Stimulated activated CD4-positive, alpha-beta T cell treated with anti-CD3 and anti-CD28 coated beads, Interleukin-1b, Interleukin-23, amount 100 ng/mL, for 4 hours (primary cell): Measurements from ENCODE around the gene RTL1.

ENCODE experiments used
- DNase-seq, 2 donors: peaks; one replicate each; pipeline ENCODE4 v3.0.0-alpha.2; 2020; ENCODE audit warnings: low read depth in 2 of 2

RTL1 gene

DNA sequence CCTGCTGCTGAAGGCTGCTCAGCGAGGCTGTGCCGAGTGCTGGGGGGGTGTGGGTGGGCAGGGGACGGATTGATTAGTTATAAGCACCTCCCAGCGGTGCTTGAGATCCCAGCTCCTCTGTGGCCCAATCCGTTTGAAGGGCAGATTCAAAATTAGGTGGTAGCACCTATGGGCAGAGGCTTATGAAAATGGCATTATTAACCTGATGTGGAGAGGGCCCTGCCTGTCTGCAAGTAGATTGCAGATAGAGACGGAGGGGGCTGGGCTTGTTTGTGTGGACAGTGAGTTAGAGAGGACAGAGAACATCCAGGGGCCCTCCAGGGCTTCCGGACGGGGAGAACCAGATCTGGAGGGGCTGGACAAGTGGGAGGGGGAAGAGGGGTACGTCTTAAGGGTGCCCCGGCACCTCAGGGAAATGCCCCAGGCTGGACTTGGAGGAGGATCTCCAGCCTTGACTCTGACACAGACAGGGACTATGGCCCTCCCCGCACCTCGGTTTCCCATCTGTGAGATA lies at the start of gene RTL1:
Gene RTL1, minus strand, starts transcription at position 51 of the 514 bp plus-strand sequence. CDS start 18,934 bp downstream, outside the sequence.
- no peak for DNase-seq

DNA sequence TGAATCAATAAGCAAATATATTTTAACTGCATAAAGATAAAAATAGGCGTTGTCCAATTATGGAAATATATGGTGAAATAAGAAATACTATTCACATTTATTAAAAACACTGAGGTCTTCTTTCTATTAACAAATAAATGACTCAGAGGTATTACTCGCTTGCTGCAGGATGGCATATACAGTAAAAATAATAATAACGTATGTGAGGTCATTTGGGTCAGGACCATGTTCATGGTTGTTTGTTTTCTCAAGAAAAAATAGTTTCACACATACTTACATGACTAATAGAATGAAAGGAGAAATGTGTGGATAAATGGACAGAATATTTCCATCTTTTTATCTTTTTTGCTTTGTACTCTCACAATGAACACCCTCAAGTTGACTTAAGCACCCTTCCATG lies 46.5 kb upstream of the RTL1 start:
- no peak for DNase-seq

DNA sequence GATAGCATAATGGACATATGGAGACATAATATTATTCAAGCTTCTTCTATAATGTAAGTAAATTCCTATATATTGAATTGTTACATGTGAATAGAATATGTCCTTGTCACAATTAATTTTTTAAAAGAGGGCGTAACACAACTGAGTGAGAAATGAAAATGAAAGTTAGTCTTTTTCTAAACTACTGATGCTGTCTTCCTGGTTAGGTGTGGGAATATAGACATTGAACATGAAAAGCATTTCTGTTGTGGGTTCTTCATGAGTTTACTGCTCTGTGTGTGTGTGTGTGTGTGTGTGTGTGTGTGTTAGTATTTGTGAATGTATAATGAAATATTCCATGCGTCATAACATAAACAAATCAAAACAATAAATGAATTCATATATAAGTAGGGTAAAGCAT lies 40.5 kb upstream of the RTL1 start:
- no peak for DNase-seq

DNA sequence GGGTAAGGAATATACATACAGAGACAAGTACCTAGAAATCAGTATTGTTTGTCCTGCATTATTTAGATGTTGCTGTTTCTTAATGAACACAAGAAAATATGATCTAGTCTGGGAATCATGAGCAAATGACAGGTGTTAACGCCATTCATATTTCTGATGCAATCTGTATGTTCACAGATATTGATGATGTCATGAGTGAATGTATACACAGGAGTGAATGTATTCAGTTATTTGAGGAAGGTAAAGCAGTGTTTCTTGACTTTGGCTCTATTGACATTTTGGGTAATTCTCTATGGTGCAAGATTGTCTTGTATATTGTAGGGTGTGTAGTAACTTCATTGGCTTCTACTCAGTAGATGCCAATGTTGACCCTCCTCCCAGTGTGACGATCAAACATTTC lies 26.7 kb upstream of the RTL1 start:
- DNase-seq: no peak

DNA sequence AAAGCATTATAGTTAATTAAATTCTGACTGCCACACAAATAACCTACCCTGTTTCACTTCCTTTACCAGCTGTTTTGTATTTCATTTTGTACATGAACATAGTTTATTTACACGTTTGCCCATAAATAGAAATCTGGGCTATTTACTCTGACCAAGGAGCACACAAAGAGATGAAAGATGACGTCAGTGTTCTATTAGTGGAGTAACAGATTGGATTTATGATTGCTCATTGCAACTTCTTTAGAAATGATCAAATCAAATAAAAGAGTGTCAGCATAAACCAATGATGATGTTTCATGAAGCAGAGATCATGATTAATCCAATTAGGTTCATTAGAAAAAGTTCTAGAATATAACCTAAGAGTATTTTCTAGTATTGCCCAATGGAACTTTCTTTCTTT lies 12.0 kb upstream of the RTL1 start:
- DNase-seq: no peak

DNA sequence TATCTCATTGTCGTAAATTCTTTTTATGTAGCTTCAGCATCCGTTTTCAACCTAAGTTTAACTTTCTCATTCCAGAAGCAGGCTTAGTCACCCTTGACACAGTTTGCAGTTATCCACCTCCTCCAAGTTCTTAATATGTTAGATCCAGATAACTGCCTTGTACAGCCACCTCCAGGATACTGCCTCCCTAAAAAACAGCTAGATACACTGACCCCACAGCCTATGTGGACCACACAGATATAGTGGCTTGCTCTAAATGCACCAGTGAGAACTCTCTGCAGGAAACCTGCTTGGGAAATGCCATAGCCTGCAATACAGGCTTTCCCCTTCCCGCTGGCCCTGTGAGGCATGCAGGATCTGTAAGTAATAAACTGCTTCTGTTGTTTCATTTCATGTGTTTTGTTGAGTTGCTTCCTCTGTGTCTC lies 11.1 kb upstream of the RTL1 start:
- DNase-seq: no peak

DNA sequence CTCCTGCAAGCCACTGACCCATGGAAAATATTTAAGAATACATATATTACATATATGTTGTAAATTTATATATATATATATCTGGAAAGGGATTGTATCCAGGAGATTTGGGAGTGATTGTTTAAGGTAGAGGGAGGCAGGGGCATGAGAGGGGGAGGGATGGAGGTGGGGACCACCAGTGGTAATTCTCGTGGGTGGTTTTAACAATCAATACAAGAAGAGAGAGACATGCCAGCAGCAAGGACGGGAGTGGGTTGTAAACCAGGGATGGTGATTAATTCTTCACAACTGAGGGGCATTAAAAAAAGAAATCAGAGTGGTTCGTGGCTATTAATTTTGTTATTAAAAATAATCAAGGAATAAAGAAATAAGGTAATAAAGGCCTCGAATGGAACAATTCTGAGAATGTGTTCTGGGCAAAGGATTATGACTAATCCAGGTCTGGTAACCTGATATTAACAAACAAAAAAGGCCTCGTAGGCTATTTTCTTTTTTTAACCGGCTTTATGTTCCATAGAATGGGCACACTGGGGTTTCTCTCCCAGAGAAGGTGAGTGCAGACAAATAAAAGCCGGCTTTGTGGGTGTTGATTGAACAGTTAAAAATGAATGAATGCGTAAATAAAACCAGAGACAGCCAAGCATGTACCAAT lies 8.3 kb upstream of the RTL1 start:
- no peak for DNase-seq

DNA sequence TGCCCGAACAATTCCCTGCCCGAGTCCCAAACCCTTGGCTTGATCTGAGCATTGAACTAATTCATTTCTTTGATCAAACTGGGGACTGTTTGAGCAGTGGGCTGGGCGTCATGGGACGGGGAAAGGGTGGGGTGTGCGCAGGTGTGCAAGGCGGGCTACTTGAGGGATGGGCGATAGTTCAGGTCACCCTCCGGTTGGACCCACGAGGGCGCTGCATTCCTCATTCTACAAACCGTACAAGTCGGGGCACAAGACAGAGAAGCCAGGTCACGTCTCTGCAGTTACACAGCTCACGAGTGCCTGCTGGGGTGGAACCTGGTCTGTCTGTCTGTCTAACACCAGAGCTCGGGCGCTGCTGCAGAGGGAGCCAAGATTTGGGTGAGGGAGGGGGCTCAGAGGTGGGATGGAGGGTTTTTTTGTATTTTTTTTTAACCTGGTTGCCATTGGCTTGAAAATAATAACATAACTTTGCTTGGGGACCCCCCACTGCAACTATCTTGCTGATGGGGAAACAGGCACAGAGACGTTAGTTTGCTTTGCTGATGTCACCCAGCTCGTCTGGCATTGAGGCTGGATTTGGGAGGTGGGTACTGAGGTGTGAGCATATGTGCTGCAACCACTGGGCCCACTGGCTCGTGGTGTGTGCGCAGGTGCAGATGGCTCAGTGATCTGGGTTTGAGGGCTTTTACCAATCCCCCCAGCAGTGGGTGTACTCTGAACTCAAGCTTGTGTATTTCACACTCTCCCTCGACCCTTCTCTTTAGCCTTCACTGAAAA lies 7.6 kb upstream of the RTL1 start:
- no peak for DNase-seq

DNA sequence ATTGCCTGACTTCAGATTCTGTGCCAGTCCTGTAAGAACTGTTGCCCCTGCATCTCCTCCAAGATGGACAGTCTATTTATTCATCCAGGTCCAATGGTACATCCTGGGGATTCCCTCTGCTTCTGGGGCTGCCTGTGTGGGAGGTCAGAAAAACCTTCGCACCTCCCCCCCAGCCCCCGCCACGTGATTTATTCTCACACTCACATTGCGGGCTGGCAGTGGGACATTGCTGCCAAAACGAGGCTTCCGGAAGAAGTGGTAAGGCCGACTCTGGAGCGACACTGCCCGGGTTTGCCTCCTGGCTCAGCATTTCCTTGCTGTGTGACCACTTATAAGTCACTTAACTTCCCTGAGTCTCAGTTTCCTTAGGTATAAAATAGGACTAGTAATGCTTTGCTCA lies 5.9 kb upstream of the RTL1 start:
- DNase-seq: no peak

DNA sequence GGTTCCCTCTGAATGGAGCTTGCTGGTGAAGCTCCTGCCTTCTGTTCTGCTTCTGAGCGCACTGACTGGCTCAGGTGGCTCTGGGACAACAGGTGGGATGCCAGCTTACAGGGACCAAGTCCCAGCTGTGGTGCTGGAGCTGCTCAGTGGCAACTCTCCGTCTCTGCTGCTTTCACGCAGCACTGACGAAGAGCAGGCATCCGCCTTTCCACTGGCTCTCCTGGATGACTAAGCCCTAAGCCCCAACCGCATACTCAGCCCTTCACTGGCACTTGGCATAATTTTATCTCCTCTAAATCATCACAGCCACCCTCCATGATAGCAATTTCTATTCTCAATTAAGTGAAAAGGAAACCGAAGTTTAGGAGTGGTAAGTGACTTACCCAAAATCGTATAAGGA lies 3.7 kb upstream of the RTL1 start:
- DNase-seq: no peak

DNA sequence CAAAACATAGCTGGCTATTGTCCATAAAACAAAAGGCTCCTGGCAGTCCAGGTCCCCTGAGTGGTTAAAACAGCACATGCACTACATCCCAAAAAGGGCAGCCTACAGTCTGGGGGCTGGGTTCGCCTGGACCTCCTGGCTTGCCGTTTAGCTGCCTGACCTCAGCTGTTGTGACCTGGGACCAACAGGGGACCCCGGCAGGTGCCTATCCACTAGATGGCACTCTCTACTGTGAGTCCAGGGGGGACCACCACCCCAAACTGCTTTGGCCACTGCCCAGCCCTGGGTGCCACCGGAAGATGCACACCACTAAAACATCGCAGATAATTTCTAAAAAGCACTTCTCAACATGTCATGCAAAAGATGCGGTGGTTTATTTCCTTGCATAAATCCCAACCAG lies 2.9 kb upstream of the RTL1 start:
- no peak for DNase-seq

DNA sequence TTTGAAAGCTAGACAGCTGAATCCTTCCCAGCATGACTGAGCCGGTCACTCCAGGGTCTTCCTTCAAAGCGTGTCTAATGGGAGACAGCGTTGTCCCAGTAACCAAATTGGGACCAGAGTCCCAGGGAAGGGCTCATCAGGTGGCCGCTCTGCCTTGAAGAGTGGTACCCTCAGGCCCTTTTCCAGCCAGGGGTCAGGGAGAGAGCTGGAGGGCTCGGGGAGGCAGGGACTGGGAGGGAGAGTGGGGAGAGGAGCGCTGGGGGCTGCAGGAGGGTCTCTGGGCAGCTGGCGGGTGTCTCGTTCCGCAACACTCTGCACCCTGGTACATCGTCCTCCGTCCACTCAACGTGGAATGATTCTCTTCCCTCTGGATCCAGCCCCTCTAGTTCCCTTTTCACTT lies 1.6 kb upstream of the RTL1 start:
- DNase-seq: no peak

DNA sequence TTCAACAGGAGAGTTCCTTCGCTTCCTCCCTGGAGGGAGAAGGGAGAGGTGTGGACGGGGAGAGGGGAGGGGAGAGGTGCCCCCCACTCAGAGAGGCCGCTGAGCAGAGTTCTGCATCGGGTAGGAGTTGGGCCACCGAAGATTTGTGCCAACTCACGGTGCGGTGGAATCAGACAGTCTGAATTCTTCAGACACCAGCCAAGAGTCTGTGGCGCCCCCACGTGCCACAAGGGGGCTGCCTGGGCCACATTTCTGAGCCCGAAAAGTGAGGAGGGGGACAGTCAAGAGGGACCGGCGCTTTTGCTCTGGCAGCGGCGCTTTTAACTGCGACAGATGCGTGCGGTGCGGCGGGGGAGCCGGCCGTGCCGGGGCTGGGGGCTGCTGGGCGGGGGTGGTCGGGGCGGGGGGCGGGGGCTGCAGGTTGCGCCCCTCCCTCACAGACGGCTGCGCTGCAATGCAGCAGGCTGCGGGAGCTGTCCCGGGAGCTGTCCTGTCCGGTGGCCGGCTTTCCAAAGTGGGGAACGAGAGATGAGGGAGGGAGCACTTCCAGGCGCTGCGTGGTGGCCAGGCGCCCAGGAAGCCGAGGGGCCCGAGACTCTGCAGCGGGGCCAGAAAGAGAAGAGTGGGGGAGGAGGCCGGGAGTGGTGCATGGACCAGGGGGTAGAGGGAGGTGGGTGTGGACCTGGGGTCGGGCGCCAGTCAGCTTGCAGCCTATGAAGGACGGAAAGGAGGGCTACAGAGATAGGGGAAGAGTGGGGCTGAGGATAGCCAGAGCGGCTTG lies 975 bp upstream of the RTL1 start:
- no peak for DNase-seq

DNA sequence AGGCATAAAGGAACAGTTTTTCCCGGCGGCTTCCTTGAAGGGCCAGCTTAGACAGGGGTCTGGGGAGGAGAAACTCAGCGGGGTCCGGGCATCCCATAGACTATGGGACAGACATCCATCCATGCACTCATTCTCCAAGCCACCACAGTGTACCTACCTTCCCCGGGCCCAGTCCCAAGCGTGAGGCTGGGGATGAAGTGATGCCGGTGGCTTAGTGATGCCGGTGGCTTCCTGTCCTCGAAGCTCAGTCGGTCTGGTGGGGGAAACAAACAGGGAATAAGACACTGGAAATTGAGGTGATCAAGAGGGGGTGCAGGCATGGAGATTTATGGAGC lies 421 bp downstream of the RTL1 start:
- no peak for DNase-seq

DNA sequence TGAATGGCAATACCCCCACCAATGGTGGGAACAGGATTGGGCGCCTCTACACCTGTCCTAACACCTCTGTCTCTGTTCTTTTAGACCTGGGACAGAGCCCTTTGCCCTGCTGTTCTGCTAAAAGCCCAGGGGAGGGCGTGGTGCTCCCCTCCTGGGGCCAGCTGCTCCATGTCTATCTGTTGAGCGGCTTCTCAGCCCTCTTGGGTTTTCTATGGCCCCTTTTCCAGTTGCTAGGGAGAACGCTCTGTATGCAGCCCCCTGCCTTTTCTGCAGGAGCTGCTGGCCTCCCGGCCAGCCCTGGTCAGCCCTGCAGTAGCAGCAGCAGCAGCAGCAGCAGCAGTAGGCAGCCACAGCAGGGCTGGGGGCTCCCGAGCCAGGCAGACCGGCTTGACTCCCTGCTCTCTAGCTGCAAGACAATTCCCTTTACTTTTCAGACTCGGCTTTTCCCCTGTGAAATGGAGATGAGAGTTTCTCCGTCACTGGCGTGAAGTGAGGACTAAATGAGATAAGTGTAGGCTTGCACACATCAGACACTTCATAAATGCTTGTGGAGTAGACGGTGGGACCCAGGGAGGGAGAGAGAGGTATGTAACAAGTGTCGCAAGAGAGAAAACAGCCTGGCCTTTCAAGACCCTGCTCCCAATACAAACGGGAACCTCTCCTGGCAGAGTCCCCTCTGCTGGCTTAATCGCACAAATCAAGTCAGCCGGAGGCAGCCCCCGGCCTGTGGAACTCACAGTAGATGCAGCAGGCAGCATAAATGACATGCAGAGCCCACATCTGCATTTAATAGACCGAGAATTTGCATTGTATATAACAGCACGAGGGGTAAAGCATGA lies 1.0 kb downstream of the RTL1 start:
- DNase-seq: no peak

DNA sequence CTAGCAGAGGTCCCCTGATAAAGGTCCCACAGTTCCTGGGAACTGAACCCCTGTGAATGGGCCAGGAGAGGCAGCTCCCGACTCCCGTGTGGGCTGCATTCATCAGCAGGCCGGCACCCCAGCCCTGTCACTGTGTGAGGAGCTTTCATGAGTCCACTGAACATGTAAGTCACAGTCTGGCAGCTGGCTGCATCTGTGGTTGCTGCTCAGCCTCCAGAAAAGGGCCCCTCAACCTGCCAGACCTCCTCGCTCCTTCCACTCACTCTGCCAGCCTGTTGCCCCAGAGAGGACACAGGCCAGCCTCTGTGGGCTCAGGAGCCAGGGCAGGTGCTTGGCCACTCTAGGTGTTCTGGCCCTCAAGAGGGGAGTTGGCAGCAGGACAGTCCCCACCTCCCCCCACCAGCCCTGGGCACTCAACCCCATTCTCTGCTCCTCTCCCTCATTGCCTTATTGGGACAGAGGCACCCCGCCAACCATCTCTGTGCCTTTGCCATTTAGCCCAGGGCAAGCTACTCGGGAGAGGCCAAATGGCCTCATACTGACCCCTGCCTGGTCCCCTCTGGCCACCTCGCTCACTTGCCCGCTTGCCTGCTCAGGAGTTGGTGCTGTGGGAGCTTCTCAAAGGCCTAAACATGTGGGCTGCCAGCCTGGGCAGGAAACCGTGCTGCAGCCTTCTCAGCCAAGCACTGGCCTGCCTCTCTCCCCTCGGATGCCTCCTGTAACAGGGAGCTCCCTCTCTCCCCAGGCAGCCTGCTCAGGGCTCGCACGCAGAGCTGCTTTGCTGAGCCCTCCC lies 1.9 kb downstream of the RTL1 start:
- no peak for DNase-seq

DNA sequence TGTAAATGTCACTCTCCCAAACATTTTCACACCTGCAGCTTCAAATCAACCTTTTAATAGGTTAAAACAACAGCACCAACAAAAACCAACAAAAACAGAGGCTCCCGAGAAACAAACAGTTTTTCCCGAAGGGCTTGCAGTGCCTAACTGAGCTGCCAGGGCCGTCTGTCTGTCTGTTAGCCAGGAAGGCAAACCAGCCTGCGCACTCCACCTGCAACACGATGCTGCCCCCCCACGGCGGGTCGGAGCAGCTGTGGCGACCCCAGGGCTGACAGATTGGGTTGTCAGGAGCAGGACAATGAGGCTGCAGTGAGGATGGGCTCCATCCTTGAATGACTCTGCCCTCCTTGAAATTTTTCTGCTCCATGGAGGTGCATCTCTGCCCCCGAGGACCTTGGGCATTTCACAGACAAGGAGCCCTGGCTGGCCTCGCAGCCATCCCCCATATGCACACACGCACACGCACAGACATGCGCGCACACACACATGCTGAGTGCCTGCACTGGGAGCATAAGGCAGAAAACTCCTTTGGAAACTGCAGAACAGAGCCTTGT lies 2.6 kb downstream of the RTL1 start:
- DNase-seq: no peak

DNA sequence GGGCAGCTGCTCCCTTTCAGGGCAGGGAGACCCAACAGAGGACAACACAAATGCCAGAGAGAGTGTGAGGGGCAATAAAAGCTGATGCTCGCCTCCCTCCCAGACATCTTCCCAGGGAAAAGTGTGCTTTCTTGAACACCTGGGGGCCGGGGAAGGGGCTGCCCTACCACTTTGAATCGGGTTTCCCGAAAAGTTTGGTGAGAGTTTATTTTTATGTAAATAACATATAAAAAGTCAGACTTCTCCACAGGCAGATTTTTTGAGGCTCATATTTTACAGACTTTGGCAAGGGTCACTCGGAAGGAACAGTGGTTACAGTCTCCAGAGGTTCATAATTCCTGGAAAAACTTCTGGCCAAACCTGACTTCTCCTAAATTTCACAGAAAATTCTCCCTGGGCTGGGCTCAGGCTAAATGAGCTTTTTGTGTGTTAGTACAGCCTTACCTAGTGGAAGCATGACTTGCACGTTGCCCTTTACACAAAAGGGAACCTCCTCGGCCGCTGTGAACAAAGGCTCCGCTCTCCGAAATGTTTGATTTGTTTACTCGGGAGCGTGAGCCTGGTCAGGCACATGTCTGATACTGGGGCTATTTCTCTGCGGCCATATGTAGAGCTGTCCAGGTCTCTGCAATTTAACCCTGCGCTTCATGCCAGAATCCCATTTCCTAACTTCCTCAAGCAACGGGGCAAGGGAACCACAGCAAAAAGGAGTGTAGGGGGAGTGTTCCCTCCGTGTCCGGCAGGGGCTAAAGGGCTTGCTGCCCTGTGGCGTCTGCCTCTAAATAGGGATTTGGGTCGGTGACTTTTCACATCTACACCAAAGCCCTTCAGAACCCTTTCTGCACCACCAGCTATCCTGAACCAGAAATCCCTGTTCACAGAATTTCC lies 3.4 kb downstream of the RTL1 start:
- DNase-seq: no peak
